ENCODE measurements around the gene ASTE1. TPM values are rescaled to one million over a fixed set of nuclear protein-coding genes. Genes with fewer than 3 reads are reported as not detected.
"Not testable (repeated sequence)": the region's sequence is repeated elsewhere in the genome, so short reads cannot be mapped to it uniquely, and the experiment has no call there.

The ASTE1 gene
- total RNA-seq, 1 experiment from 2014 or later = 11.4 TPM

DNA sequence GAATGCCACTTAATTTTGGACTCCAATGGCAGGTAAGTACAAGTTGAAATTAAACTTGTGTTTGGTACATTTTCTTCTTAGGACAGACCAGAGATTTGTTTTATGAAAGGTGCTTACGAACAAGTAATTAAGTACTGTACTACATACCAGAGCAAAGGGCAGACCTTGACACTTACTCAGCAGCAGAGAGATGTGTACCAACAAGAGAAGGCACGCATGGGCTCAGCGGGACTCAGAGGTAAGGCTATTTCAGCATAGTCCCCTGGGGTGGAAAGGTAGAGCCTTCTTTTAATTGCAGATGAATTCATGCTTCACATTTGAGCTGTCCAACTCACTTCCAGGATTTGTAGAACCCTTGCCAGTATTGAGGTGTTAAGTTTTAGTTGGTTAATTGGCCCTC, 51.4 kb downstream of the ASTE1 start:
- Histone ChIP-seq H2AFZ (ENCODE audit: low read length) (no peak overlapping the region), H3K4me1 (ENCODE audit: low read length) (peaks cover 14% of the 10 kb centered on the region), H3K36me3 (ENCODE audit: insufficient read depth, low read length) (peaks cover 77% of the 10 kb centered on the region), H4K20me1 (ENCODE audit: insufficient read depth, low read depth, low read length) (no peaks in the 10 kb centered on the region), H3K27me3 (ENCODE audit: low read length) (no peaks in the 10 kb centered on the region), H3K9ac (ENCODE audit: low read length) (no peak overlapping the region), H3K4me3 (ENCODE audit: low read length) (no peak overlapping the region), H3K9me3 (ENCODE audit: low read length) (no peaks in the 10 kb centered on the region), H3K27ac (ENCODE audit: low read length) (no peak overlapping the region), H3K79me2 (ENCODE audit: low read length) (peaks cover 78% of the 10 kb centered on the region), H3K9me2 (replicated peaks; ENCODE audit: insufficient read depth, low read length) (no peaks in the 10 kb centered on the region), H3K4me2 (ENCODE audit: low read depth, low read length, poor library complexity, severe bottlenecking) (no peak overlapping the region)
- no peak for DNase-seq

DNA sequence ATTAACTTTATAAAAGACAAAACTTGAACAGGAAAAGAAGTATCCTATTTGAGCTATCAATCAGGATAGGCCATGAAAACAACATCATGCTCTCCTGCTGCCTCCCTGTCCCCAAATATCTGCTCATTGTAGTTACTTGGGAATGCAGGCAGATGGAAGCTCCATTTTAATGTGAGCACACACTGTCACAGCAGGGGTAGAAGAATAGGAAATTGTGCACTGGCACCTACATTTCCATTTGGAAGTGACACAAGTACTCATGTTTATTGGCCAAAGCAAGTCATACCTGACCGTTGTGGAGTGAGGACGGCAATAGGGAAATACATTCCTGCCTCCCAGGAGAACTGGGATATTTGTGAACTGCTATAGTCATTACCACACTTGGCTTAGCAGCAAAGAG, 52.4 kb downstream of the ASTE1 start:
- Histone ChIP-seq H2AFZ (ENCODE audit: low read length) (no peak overlapping the region), H3K4me2 (ENCODE audit: low read depth, low read length, poor library complexity, severe bottlenecking) (no peak overlapping the region), H3K4me3 (ENCODE audit: low read length) (no peak overlapping the region), H3K9me2 (replicated peaks; ENCODE audit: insufficient read depth, low read length) (no peaks in the 10 kb centered on the region), H3K9ac (ENCODE audit: low read length) (no peak overlapping the region), H3K9me3 (ENCODE audit: low read length) (no peaks in the 10 kb centered on the region), H4K20me1 (ENCODE audit: insufficient read depth, low read depth, low read length) (no peaks in the 10 kb centered on the region), H3K4me1 (ENCODE audit: low read length) (peaks cover 3% of the 10 kb centered on the region), H3K36me3 (ENCODE audit: insufficient read depth, low read length) (peaks cover 74% of the 10 kb centered on the region), H3K79me2 (ENCODE audit: low read length) (peaks cover 70% of the 10 kb centered on the region), H3K27ac (ENCODE audit: low read length) (no peak overlapping the region), H3K27me3 (ENCODE audit: low read length) (no peaks in the 10 kb centered on the region)
- no peak for DNase-seq

- H3K4me3 ChIP-seq (ENCODE audit: low read length) = no peak overlapping the region
- no peaks in the 10 kb centered on the region for H3K4me1 ChIP-seq (ENCODE audit: low read length)
- no peaks in the 10 kb centered on the region for H3K9me2 ChIP-seq (replicated peaks; ENCODE audit: insufficient read depth, low read length)
- peaks cover 76% of the 10 kb centered on the region for H3K36me3 ChIP-seq (ENCODE audit: insufficient read depth, low read length)
- no peak overlapping the region for H3K9ac ChIP-seq (ENCODE audit: low read length)
- no peaks in the 10 kb centered on the region for H3K27me3 ChIP-seq (ENCODE audit: low read length)
- H4K20me1 ChIP-seq (ENCODE audit: insufficient read depth, low read depth, low read length) = no peaks in the 10 kb centered on the region
- DNase-seq = no peak
- no peak overlapping the region for H3K27ac ChIP-seq (ENCODE audit: low read length)
- no peaks in the 10 kb centered on the region for H3K9me3 ChIP-seq (ENCODE audit: low read length)
- H3K4me2 ChIP-seq (ENCODE audit: low read depth, low read length, poor library complexity, severe bottlenecking) = no peak overlapping the region
- peaks cover 66% of the 10 kb centered on the region for H3K79me2 ChIP-seq (ENCODE audit: low read length)
- no peak overlapping the region for H2AFZ ChIP-seq (ENCODE audit: low read length)
These were observed 53.2 kb downstream of the ASTE1 start for GRCh38 chr3:130973406-130973805.

DNA sequence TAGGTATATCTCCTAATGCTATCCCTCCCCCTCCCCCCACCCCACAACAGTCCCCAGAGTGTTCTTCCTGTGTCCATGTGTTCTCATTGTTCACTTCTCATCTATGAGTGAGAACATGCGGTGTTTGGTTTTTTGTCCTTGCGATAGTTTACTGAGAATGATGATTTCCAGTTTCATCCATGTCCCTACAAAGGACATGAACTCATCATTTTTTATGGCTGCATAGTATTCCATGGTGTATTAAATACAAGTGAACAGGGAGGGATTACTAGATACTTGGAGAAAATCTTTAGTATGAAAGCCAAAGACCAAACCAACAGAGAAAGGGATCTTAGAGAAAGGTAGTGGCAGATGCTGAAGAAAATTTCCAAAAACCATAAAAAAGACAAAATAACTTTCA, 54.0 kb downstream of the ASTE1 start:
- DNase-seq; H3K4me2 ChIP-seq (ENCODE audit: low read depth, low read length, poor library complexity, severe bottlenecking); H3K27ac ChIP-seq (ENCODE audit: low read length); H4K20me1 ChIP-seq (ENCODE audit: insufficient read depth, low read depth, low read length); H3K4me3 ChIP-seq (ENCODE audit: low read length); H3K9ac ChIP-seq (ENCODE audit: low read length); H2AFZ ChIP-seq (ENCODE audit: low read length); H3K9me3 ChIP-seq (ENCODE audit: low read length); H3K4me1 ChIP-seq (ENCODE audit: low read length); H3K9me2 ChIP-seq (replicated peaks; ENCODE audit: insufficient read depth, low read length); H3K27me3 ChIP-seq (ENCODE audit: low read length): not testable (repeated sequence)
- Histone ChIP-seq H3K36me3 (ENCODE audit: insufficient read depth, low read length) (peaks cover 76% of the 10 kb centered on the region), H3K79me2 (ENCODE audit: low read length) (peaks cover 62% of the 10 kb centered on the region)

DNA sequence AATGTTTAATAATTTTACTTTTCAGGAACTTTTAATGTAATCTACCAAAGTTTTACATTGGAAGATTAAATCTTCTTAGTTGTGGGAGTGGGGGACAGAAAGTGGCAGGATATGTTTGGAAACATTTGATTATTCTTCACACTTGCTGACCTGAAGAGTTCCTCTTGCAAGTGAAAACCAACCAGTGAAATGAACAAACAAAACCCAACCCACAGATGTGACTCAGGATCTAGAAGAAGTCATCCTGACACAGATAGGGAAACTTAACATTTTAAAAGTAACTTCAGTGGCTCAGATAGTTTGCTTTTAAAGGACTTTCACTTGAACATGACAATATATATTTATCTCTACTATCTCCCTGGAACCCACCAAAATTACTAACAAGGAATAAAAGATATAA, 55.4 kb downstream of the ASTE1 start:
- H3K27me3 ChIP-seq (ENCODE audit: low read length) = no peaks in the 10 kb centered on the region
- H4K20me1 ChIP-seq (ENCODE audit: insufficient read depth, low read depth, low read length) = no peaks in the 10 kb centered on the region
- no peaks in the 10 kb centered on the region for H3K9me3 ChIP-seq (ENCODE audit: low read length)
- H2AFZ ChIP-seq (ENCODE audit: low read length) = no peak overlapping the region
- peaks cover 84% of the 10 kb centered on the region for H3K36me3 ChIP-seq (ENCODE audit: insufficient read depth, low read length)
- no peak overlapping the region for H3K4me2 ChIP-seq (ENCODE audit: low read depth, low read length, poor library complexity, severe bottlenecking)
- H3K9me2 ChIP-seq (replicated peaks; ENCODE audit: insufficient read depth, low read length) = no peaks in the 10 kb centered on the region
- no peak overlapping the region for H3K4me3 ChIP-seq (ENCODE audit: low read length)
- peaks cover 54% of the 10 kb centered on the region for H3K79me2 ChIP-seq (ENCODE audit: low read length)
- no peak overlapping the region for H3K27ac ChIP-seq (ENCODE audit: low read length)
- H3K9ac ChIP-seq (ENCODE audit: low read length) = no peak overlapping the region
- DNase-seq = no peak
- H3K4me1 ChIP-seq (ENCODE audit: low read length) = no peaks in the 10 kb centered on the region

GRCh38 chr3:130969621-130970020, 57.0 kb downstream of the ASTE1 start:
- Histone ChIP-seq H3K4me1 (ENCODE audit: low read length) (no peaks in the 10 kb centered on the region), H3K27ac (ENCODE audit: low read length) (no peak overlapping the region), H3K9ac (ENCODE audit: low read length) (no peak overlapping the region), H3K9me3 (ENCODE audit: low read length) (no peaks in the 10 kb centered on the region), H3K36me3 (ENCODE audit: insufficient read depth, low read length) (peaks cover 85% of the 10 kb centered on the region), H3K79me2 (ENCODE audit: low read length) (peaks cover 61% of the 10 kb centered on the region), H3K4me3 (ENCODE audit: low read length) (no peak overlapping the region), H2AFZ (ENCODE audit: low read length) (no peak overlapping the region), H3K27me3 (ENCODE audit: low read length) (no peaks in the 10 kb centered on the region), H3K9me2 (replicated peaks; ENCODE audit: insufficient read depth, low read length) (no peaks in the 10 kb centered on the region), H3K4me2 (ENCODE audit: low read depth, low read length, poor library complexity, severe bottlenecking) (no peak overlapping the region), H4K20me1 (ENCODE audit: insufficient read depth, low read depth, low read length) (no peaks in the 10 kb centered on the region)
- no peak for DNase-seq

- no peaks in the 10 kb centered on the region for H3K9me3 ChIP-seq (ENCODE audit: low read length)
- no peaks in the 10 kb centered on the region for H3K27me3 ChIP-seq (ENCODE audit: low read length)
- no peak for DNase-seq
- H3K4me1 ChIP-seq (ENCODE audit: low read length) = no peaks in the 10 kb centered on the region
- no peaks in the 10 kb centered on the region for H3K9me2 ChIP-seq (replicated peaks; ENCODE audit: insufficient read depth, low read length)
- H2AFZ ChIP-seq (ENCODE audit: low read length) = no peak overlapping the region
- no peak overlapping the region for H3K4me2 ChIP-seq (ENCODE audit: low read depth, low read length, poor library complexity, severe bottlenecking)
- no peak overlapping the region for H3K27ac ChIP-seq (ENCODE audit: low read length)
- peaks cover 86% of the 10 kb centered on the region for H3K36me3 ChIP-seq (ENCODE audit: insufficient read depth, low read length)
- no peak overlapping the region for H3K4me3 ChIP-seq (ENCODE audit: low read length)
- H4K20me1 ChIP-seq (ENCODE audit: insufficient read depth, low read depth, low read length) = no peaks in the 10 kb centered on the region
- H3K79me2 ChIP-seq (ENCODE audit: low read length) = peaks cover 56% of the 10 kb centered on the region
- no peak overlapping the region for H3K9ac ChIP-seq (ENCODE audit: low read length)
These were observed 58.4 kb downstream of the ASTE1 start for GRCh38 chr3:130968221-130968620.

DNA sequence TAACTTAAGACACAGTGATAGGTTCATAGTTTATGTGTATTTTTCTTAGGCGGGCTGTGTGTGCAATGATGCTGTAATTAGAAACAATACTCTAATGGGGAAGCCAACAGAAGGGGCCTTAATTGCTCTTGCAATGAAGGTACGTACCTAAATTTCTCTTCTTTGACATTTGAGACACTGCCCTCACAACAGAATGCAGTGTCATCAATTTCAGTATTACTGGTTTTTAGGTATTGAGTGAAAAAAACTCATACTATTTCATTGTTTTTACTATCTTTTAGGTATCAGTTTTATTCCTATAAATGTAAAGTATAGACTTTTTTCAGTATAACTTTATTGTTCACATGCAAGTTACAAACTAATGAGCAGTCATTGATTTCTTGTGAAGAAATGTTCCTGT, 59.3 kb downstream of the ASTE1 start:
- Histone ChIP-seq H4K20me1 (ENCODE audit: insufficient read depth, low read depth, low read length) (no peaks in the 10 kb centered on the region), H3K27me3 (ENCODE audit: low read length) (no peaks in the 10 kb centered on the region), H2AFZ (ENCODE audit: low read length) (no peak overlapping the region), H3K9me3 (ENCODE audit: low read length) (no peaks in the 10 kb centered on the region), H3K4me3 (ENCODE audit: low read length) (no peak overlapping the region), H3K9me2 (replicated peaks; ENCODE audit: insufficient read depth, low read length) (no peaks in the 10 kb centered on the region), H3K4me1 (ENCODE audit: low read length) (no peaks in the 10 kb centered on the region), H3K9ac (ENCODE audit: low read length) (no peak overlapping the region), H3K79me2 (ENCODE audit: low read length) (peaks cover 53% of the 10 kb centered on the region), H3K4me2 (ENCODE audit: low read depth, low read length, poor library complexity, severe bottlenecking) (no peak overlapping the region), H3K27ac (ENCODE audit: low read length) (no peak overlapping the region), H3K36me3 (ENCODE audit: insufficient read depth, low read length) (peaks cover 88% of the 10 kb centered on the region)
- DNase-seq = no peak

DNA sequence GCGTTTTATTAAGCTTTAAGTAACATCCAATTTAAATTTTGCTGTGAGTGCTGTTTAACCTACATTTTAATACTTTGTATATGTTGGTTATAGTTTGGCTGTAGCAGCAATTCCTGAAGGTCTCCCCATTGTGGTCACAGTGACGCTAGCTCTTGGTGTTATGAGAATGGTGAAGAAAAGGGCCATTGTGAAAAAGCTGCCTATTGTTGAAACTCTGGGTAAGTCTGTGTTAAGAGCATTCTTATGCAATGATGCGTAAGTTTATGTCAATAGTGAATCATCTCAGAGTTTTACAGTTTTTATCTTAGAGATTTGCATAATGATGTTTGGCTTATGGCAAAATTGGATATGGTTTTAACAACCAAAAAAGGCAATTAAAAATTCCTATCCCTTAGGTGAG, 62.7 kb downstream of the ASTE1 start:
- Histone ChIP-seq H3K4me2 (ENCODE audit: low read depth, low read length, poor library complexity, severe bottlenecking) (no peak overlapping the region), H3K4me3 (ENCODE audit: low read length) (no peak overlapping the region), H3K79me2 (ENCODE audit: low read length) (peaks cover 60% of the 10 kb centered on the region), H2AFZ (ENCODE audit: low read length) (no peak overlapping the region), H3K27ac (ENCODE audit: low read length) (no peak overlapping the region), H3K9ac (ENCODE audit: low read length) (no peak overlapping the region), H4K20me1 (ENCODE audit: insufficient read depth, low read depth, low read length) (no peaks in the 10 kb centered on the region), H3K27me3 (ENCODE audit: low read length) (no peaks in the 10 kb centered on the region), H3K36me3 (ENCODE audit: insufficient read depth, low read length) (peaks cover 89% of the 10 kb centered on the region), H3K4me1 (ENCODE audit: low read length) (no peaks in the 10 kb centered on the region), H3K9me3 (ENCODE audit: low read length) (no peaks in the 10 kb centered on the region), H3K9me2 (replicated peaks; ENCODE audit: insufficient read depth, low read length) (no peaks in the 10 kb centered on the region)
- DNase-seq = no peak
